Left forelimb (tissue), 1 donor: ENCODE measurements around the gene MRPS12.
A peak's percentile ranks its signal among the peaks of the same experiment; 100 is the strongest.
"Not testable (repeated sequence)": the region's sequence is repeated elsewhere in the genome, so short reads cannot be mapped to it uniquely, and the experiment has no call there.

Experiments used
- DNase-seq: peaks from one replicate; pipeline ENCODE4 v3.0.0-alpha.2; 2018; ENCODE audit warnings: low spot score

The MRPS12 gene

GRCh38 chr19:38939957-38940356 is 9.2 kb downstream of the MRPS12 start:
- DNase-seq = no peak

- DNase-seq = not testable (repeated sequence)
These were observed 10.7 kb downstream of the MRPS12 start for GRCh38 chr19:38941466-38941865.

GRCh38 chr19:38941979-38942378 is 11.2 kb downstream of the MRPS12 start:
- no peak for DNase-seq

- no peak for DNase-seq
These were observed 11.9 kb downstream of the MRPS12 start for GRCh38 chr19:38942471-38943181.

GRCh38 chr19:38944981-38945506 is 14.3 kb downstream of the MRPS12 start:
- DNase-seq = no peak

- DNase-seq = no peak
These were observed 15.0 kb downstream of the MRPS12 start for GRCh38 chr19:38945562-38946228.

GRCh38 chr19:38946229-38947010 is 15.7 kb downstream of the MRPS12 start:
- DNase-seq = no peak

GRCh38 chr19:38949580-38950367 is 19.0 kb downstream of the MRPS12 start:
- peak; percentile 91 for DNase-seq

GRCh38 chr19:38951187-38951586 is 20.4 kb downstream of the MRPS12 start:
- no peak for DNase-seq

GRCh38 chr19:38952395-38953165 is 21.8 kb downstream of the MRPS12 start:
- no peak for DNase-seq

- no peak for DNase-seq
These were observed 22.9 kb downstream of the MRPS12 start for GRCh38 chr19:38953677-38954076.

GRCh38 chr19:38956264-38956663 is 25.5 kb downstream of the MRPS12 start:
- DNase-seq = no peak

- no peak for DNase-seq
These were observed 27.6 kb downstream of the MRPS12 start for GRCh38 chr19:38958301-38958700.

GRCh38 chr19:38959618-38960017 is 28.9 kb downstream of the MRPS12 start:
- no peak for DNase-seq

GRCh38 chr19:38964738-38965137 is 34.0 kb downstream of the MRPS12 start:
- DNase-seq = no peak

GRCh38 chr19:38966149-38966548 is 35.4 kb downstream of the MRPS12 start:
- DNase-seq = not testable (repeated sequence)

GRCh38 chr19:38970664-38971532 is 40.2 kb downstream of the MRPS12 start:
- no peak for DNase-seq

GRCh38 chr19:38971672-38972071 is 40.9 kb downstream of the MRPS12 start:
- DNase-seq = no peak

GRCh38 chr19:38974624-38975213 is 44.0 kb downstream of the MRPS12 start:
- DNase-seq = no peak
